Right ventricle myocardium inferior (tissue), 1 donor: ENCODE measurements around the gene SSBP3. TPM values are rescaled to one million over a fixed set of nuclear protein-coding genes. Genes with fewer than 3 reads are reported as not detected.

Experiments
- ATAC-seq: fragments of 200-7000 bp; cut with Tn5 transposase; one replicate; pipeline ENCODE4 v1.9.1; 2020; ENCODE audit warnings: mild to moderate bottlenecking, moderate library complexity
- DNase-seq: peaks from one replicate; pipeline ENCODE4 v3.0.0; 2021; ENCODE audit errors: missing footprints
- intact Hi-C: fragments of 100-400 bp; cut with DNase I; formaldehyde crosslinking; loops from one replicate; pipeline ENCODE4 v1.11.0; 2022
- total RNA-seq: library from RNA; stranded (reverse); fragmentation: NEBNext Ultra II Directional; extraction: Animal tissue kit (Norgen Biotek cat#: 25700); gene quantifications from one replicate; pipeline ENCODE4 v1.2.1, GENCODE V29; 2021
- donor health status: DM: no; HTN: yes; CAD: no; lungs with severe emphysema.

Gene SSBP3
- total RNA-seq, 1 donor from 2014 or later: 53.6 TPM

GRCh38 chr1:54230507-54231339 is 175.5 kb downstream of the SSBP3 start:
- DNase-seq (no peak), ATAC-seq (no peak)
- intact Hi-C loops: no loop called here

- intact Hi-C loops: no loop called here
- peak; percentile 8 for DNase-seq
- peak; percentile 27 for ATAC-seq
Measured at GRCh38 chr1:54229281-54229891, 176.8 kb downstream of the SSBP3 start.

GRCh38 chr1:54228638-54229079 is 177.5 kb downstream of the SSBP3 start:
- intact Hi-C loops: no loop called here
- ATAC-seq (peak; percentile 4), DNase-seq (no peak)

DNA sequence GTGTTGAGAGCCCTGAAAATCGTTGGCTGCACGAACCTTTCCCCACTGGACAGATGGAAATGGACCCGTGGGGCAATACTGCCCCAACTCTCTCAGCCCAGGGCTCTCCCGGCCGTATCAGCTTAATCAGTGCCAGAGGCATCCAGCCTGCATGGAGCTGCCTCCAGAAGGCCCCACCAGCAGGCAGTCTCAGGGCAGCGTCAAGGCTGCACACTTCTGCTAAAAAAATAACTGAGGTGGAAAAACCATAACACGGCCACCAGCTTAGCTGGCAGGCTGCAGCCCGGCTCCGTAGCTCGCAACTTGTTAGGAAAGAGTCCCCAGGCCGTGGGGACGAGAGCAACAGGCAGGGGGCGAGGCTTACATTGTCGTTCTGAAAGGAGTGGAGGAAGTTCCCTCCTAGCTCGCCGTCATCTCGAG is 178.3 kb downstream of the SSBP3 start:
- intact Hi-C loops: no loop called here
- DNase-seq (peak; percentile 50), ATAC-seq (no peak)

GRCh38 chr1:54227091-54227602 is 179.0 kb downstream of the SSBP3 start:
- no peak for ATAC-seq
- intact Hi-C loops: no loop called here
- DNase-seq: peak; percentile 51

DNA sequence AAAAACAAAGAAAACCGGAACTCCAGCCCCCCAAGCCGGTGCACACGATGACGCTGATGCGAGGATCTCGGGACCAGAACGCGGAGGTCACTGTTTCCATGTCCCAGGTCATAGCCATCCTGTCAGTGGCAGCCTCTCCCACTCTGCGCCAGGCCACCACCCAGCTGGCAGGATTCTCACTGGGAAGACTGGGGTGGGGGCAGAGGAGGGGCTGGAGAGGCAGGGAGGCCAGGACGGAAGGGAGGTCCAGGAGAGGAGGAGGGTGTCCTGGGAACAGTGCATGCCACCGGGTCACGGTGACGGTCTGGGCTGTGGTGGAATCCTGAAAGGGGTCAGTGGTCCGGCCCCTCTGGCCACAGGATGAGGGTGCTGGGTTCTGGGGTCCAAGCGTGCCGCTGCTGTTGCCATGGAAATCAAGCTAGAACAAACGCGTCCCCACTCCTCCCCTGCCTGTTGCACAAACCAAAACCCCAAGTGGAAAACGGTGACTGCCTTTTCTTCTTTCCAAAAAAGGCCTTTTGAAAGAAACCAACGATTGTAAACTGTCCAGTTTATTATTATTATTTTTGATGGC is 180.1 kb downstream of the SSBP3 start:
- ATAC-seq (no peak), DNase-seq (peak; percentile 60)
- intact Hi-C loops: no loop called here

DNA sequence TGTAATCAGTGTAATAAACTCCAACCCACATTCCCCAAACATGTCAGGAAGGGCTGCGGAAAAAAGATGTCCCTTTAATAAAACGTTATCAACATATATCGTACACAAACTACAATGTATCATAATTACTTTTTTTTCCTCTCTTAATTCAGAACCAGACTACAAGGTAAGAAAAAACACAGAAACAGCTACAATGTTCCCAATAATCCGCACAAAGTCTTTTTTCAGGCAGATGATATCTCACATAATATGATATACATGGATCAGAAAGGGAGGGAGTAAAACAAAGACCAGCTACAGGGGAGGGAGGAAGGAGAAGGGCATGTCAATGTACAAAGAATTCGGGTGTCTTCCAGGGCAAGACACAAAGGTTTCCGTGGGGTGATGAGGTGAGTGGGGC is 180.8 kb downstream of the SSBP3 start:
- intact Hi-C loops: no loop called here
- no peak for ATAC-seq
- DNase-seq: no peak

GRCh38 chr1:54224233-54224632 is 182.0 kb downstream of the SSBP3 start:
- ATAC-seq (no peak), DNase-seq (no peak)
- intact Hi-C loops: no loop called here

DNA sequence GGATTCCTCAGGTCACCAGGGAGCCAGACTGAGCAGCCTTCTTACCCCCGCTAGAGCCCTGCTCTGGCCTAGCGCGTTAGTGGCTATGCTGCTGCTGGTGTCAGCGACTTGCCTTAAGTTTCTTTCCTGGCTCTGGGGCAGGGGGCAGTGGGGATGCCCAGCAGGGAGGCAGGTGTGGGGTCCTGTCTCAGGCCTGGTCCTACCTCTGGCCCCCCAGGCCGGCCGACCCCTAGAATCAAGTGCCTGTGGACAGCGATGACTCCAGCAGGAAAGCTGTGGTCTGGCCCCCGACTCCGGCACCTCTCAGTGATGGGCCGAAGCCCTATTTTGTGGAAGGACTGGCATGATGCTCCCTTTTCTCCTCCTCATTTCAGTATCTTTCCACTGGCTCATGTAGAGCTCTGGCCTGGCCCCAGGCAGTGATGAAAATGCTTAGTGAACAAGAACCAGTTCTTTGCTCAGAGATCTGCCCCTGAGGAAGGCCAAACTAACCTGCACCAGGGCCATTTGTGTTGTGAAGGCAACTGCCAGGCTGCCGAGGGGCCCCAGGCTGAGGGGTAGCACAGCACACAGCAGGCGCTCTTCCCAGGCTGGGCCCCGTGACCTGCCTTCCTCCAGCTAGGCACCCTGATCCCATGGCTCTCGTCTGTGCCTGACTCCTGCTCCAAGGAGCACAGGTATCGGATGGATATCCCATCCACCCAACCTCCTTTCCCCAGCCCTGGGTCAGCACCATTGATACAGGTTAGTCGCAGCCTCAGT is 182.6 kb downstream of the SSBP3 start:
- ATAC-seq (no peak), DNase-seq (peak; percentile 63)
- intact Hi-C loops: no loop called here

DNA sequence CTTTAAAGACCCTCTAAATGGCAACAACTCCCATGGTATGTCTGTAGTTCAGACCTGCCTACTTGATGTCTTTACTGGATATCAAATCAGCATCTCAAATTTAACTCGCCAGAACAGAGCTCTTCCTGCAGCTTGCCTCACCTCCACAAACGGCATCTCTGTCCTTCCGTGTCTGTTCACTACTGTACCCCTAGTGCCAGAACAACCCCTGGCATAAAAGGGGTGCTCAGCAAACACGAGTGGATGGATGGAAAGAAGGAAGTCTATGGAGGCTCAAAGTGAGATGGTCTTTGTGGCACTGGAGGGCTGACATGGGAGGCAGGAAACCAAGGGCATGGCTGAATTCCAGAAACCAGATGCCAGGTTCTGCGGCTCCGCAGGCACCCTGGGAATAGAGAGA is 183.5 kb downstream of the SSBP3 start:
- ATAC-seq (no peak), DNase-seq (no peak)
- intact Hi-C loops: no loop called here

DNA sequence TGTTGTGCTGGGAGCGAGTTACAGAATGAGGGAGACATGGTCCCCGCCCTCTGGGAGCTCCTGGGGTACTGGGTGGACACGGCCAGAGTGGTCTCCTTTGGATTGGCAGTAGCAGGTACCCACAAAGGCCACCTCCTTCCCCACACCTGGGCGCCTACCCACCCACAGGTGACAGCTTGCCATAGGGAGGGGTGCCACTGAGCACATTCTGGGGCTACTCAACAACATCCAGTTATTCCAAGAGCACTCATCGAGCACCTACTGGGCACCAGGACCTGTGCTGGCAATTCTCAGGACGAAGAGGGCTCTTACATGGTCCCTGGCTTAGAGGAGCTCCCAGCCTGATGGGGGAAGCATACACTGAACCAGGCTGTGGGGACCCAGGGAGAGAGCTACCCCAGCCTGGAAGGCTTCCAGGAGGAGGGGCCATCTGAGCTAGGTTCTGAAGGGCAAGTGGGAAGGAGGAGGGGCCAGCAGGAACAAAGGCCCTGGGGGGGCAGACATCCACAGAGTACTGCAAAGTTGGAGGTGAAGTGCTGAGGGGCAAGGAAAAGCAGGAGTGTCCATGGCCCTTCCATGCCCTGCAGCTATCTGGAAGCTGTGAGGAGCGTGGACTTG is 184.2 kb downstream of the SSBP3 start:
- DNase-seq (peak; percentile 43), ATAC-seq (no peak)
- intact Hi-C loops: no loop called here

DNA sequence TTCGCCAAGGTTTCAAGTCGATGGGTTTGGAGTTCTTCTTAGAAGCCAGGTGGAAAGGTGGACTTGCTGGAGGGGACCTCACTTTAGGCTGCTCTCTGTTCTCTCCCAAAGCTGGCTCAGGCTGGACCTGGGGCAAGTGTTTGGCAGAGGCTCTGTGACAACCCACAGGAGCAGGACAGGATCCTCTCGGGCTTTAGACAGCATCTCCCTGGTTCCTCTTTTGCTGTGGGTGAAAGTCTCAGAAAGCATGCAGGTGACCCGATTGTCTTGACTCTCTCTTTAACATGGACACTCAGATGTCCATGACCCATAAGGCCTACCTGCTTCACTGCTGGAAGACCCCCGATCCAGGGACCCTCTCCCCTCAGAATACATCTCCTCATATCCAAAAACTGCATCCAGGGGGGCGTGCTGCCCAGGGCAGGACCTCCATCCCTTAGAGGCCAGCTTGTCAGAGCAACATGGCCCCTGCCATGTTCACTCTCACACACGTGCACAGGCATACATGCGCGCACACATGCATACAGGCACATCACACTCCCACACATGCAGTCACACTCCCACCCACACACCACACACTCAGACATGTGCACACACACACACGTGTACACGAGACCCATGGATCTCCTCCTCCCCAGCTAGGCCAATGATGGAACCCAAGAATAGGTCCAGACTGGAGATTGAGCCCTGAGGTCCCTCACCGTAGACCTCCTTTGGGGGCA is 184.9 kb downstream of the SSBP3 start:
- DNase-seq (peak; percentile 46), ATAC-seq (no peak)
- intact Hi-C loops: no loop called here

- peak; percentile 80 for ATAC-seq
- DNase-seq: peak; percentile 83
- intact Hi-C loops: no loop called here
Measured at GRCh38 chr1:54220004-54220811, 186.0 kb downstream of the SSBP3 start.

DNA sequence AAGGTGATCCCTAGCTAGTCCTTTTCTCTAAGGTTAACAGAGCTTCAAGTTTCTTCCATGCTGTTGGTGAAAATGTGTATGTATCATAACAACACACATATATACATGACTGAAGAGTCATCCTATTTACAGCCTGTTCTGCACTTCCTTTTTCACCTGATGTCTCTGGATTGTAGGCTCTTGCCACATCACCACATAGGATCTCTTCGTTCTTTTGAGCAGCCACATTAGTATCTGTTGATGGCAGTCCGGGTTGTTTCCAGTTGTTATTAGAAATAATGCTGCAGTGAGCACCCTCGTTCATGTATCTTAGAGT is 186.5 kb downstream of the SSBP3 start:
- DNase-seq (no peak), ATAC-seq (no peak)
- intact Hi-C loops: no loop called here

DNA sequence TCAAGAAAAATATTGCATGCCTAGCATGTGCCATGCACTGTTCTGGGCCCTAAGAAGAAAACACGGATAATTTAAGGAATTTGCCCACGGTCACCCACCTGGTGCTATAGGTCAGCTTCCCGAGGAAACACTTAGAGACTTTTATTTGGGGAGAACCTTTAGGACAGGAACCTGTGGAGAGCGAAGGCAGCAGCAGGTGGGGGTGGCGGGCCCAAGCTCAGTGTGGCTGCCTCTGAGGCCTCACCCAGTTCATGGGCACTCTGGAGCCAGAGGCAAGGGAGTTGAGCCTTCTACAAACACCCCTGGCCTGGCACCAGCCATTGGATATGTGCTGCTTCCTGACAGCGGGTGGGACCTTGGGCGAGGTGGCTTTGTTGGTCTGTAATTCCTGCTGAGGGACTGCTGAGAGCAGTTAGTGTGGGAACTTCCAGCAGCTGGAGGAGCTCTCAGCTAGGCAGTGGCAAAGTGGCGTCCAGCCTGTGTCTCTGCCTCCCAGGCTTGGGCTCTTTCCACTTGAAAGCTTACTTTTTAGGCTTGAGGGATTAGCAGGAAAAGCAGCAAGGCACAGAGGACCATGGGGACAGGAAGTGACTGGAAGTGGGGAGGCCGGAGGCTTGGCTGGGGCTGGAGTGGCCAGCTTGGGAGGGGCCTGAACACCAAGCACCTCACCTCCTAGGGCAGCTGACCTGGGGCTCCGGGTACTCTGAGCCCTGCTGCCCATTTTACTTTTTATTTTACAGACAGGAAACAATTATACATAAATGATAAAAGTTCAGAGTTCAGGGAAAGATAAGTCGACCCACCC is 187.1 kb downstream of the SSBP3 start:
- no peak for DNase-seq
- ATAC-seq: no peak
- intact Hi-C loops: no loop called here

- DNase-seq (peak; percentile 20), ATAC-seq (no peak)
Measured at GRCh38 chr1:54215523-54215922, 190.7 kb downstream of the SSBP3 start.

GRCh38 chr1:54212872-54213271 is 193.3 kb downstream of the SSBP3 start:
- ATAC-seq (no peak), DNase-seq (peak; percentile 11)
- intact Hi-C loops: no loop called here

More at GRCh38 chr1:54215523-54215922, 190.7 kb downstream of the SSBP3 start:
- intact Hi-C loops: no loop called here
